Activated naive CD8-positive, alpha-beta T cell treated with anti-CD3 and anti-CD28 coated beads, Interleukin-2, amount 50 U/mL, for 24 hours (primary cell): ENCODE measurements around the gene CEP120.
A peak's percentile ranks its signal among the peaks of the same experiment; 100 is the strongest.
"Not testable (repeated sequence)": the region's sequence is repeated elsewhere in the genome, so short reads cannot be mapped to it uniquely, and the experiment has no call there.

ENCODE experiments used
- ATAC-seq: fragments of 150-1000 bp; cut with Tn5 transposase; one replicate; pipeline ENCODE4 v1.10.0; 2021
- DNase-seq: peaks from one replicate; pipeline ENCODE4 v3.0.0; 2021
- H3K27ac Mint-ChIP-seq: one replicate; pipeline ENCODE4 v1.8.0; 2021; ENCODE audit warnings: mild to moderate bottlenecking, mixed read lengths
- H3K27me3 Mint-ChIP-seq: one replicate; pipeline ENCODE4 v1.8.0; 2021; ENCODE audit warnings: mixed read lengths
- H3K36me3 Mint-ChIP-seq: one replicate; pipeline ENCODE4 v1.8.0; 2021; ENCODE audit warnings: low read depth, mixed read lengths
- H3K4me1 Mint-ChIP-seq: one replicate; pipeline ENCODE4 v1.8.0; 2021; ENCODE audit warnings: mixed read lengths
- H3K4me3 Mint-ChIP-seq: one replicate; pipeline ENCODE4 v1.8.0; 2021; ENCODE audit warnings: mild to moderate bottlenecking, moderate library complexity, mixed read lengths
- H3K9me3 Mint-ChIP-seq: one replicate; pipeline ENCODE4 v1.8.0; 2021; ENCODE audit warnings: mixed read lengths

Gene CEP120

DNA sequence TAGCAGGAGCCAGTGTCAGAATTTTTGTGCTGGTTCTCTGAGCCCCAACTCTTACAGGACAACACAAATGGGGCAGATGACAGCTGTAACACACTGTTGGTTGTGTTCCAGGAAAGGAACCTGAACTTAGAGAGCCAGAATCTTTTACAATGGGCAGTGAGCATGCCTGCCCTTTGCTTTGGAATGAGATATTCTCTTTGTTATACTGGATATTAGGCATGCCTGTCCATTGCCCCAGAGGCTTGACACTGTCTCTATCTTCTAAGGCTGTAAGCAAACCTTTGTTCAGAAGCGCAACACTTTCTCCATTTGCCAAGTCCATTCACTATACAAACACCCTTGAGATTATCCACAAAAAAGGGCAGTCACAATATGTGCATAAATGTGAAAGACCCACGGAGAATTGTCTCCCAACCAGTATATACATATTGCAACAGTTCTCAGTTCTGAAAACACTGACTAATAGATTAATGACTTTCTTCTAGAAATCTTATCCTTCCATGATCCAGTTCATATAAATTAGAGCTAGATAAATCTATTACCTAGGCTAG, 26.3 kb upstream of the CEP120 start:
- H3K4me3 Mint-ChIP-seq: no peak overlapping the region
- DNase-seq: no peak

DNA sequence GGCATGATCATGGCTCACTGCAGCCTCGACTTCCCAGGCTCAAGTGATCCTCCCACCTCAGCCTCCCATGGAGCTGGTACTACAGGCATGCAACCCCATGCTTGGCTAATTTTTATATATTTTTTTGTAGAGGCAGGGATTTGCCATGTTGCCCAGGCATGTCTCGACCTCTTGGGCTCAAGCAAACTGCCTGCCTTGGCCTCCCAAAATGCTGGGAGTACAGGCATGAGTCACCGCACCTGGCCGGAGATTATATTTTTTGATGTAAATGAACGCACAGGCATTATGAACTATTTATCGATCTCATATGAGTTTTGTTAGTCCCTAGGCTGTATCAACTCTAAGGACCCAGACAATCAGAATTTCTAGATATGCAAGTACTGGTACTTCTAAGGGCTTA, 25.5 kb upstream of the CEP120 start:
- Mint-ChIP-seq H3K9me3 (no peaks in the 10 kb centered on the region), H3K36me3 (no peaks in the 10 kb centered on the region), H3K27me3 (peaks cover 7% of the 10 kb centered on the region), H3K27ac (no peak overlapping the region), H3K4me3 (no peak overlapping the region), H3K4me1 (peaks cover 19% of the 10 kb centered on the region)
- ATAC-seq (no peak), DNase-seq (no peak)

More for the DNA sequence above, 26.3 kb upstream of the CEP120 start:
- no peak for ATAC-seq
- Mint-ChIP-seq H3K9me3 (no peaks in the 10 kb centered on the region), H3K4me1 (peaks cover 19% of the 10 kb centered on the region), H3K36me3 (no peaks in the 10 kb centered on the region), H3K27ac (no peak overlapping the region), H3K27me3 (peaks cover 6% of the 10 kb centered on the region)

GRCh38 chr5:123448017-123448617, 24.9 kb upstream of the CEP120 start:
- peak overlapping the region; percentile 15 for H3K4me3 Mint-ChIP-seq
- no peaks in the 10 kb centered on the region for H3K9me3 Mint-ChIP-seq
- peak; percentile 95 for ATAC-seq
- H3K27ac Mint-ChIP-seq: peak overlapping the region; percentile 71
- H3K27me3 Mint-ChIP-seq: peaks cover 7% of the 10 kb centered on the region
- no peaks in the 10 kb centered on the region for H3K36me3 Mint-ChIP-seq
- no peak for DNase-seq
- H3K4me1 Mint-ChIP-seq: peaks cover 19% of the 10 kb centered on the region

GRCh38 chr5:123444016-123444415, 20.8 kb upstream of the CEP120 start:
- Mint-ChIP-seq H3K4me1 (peaks cover 18% of the 10 kb centered on the region), H3K36me3 (no peaks in the 10 kb centered on the region), H3K9me3 (no peaks in the 10 kb centered on the region), H3K27ac (no peak overlapping the region), H3K27me3 (peaks cover 7% of the 10 kb centered on the region), H3K4me3 (no peak overlapping the region)
- DNase-seq: no peak
- no peak for ATAC-seq

GRCh38 chr5:123441408-123441807, 18.2 kb upstream of the CEP120 start:
- peak; percentile 75 for ATAC-seq
- no peaks in the 10 kb centered on the region for H3K9me3 Mint-ChIP-seq
- H3K4me3 Mint-ChIP-seq: no peak overlapping the region
- DNase-seq: no peak
- H3K4me1 Mint-ChIP-seq: peaks cover 12% of the 10 kb centered on the region
- H3K36me3 Mint-ChIP-seq: no peaks in the 10 kb centered on the region
- H3K27ac Mint-ChIP-seq: no peak overlapping the region
- peaks cover 10% of the 10 kb centered on the region for H3K27me3 Mint-ChIP-seq

GRCh38 chr5:123440456-123441181, 17.4 kb upstream of the CEP120 start:
- no peak overlapping the region for H3K27ac Mint-ChIP-seq
- no peak for ATAC-seq

GRCh38 chr5:123439709-123440108, 16.5 kb upstream of the CEP120 start:
- Mint-ChIP-seq H3K27me3 (peaks cover 7% of the 10 kb centered on the region), H3K4me1 (peaks cover 12% of the 10 kb centered on the region), H3K4me3 (no peak overlapping the region), H3K27ac (no peak overlapping the region), H3K36me3 (no peaks in the 10 kb centered on the region), H3K9me3 (no peaks in the 10 kb centered on the region)
- ATAC-seq (no peak), DNase-seq (no peak)

More at GRCh38 chr5:123440456-123441181, 17.4 kb upstream of the CEP120 start:
- H3K36me3 Mint-ChIP-seq: no peaks in the 10 kb centered on the region
- no peaks in the 10 kb centered on the region for H3K9me3 Mint-ChIP-seq
- peaks cover 12% of the 10 kb centered on the region for H3K4me1 Mint-ChIP-seq
- no peak overlapping the region for H3K4me3 Mint-ChIP-seq
- peaks cover 6% of the 10 kb centered on the region for H3K27me3 Mint-ChIP-seq
- DNase-seq: no peak

DNA sequence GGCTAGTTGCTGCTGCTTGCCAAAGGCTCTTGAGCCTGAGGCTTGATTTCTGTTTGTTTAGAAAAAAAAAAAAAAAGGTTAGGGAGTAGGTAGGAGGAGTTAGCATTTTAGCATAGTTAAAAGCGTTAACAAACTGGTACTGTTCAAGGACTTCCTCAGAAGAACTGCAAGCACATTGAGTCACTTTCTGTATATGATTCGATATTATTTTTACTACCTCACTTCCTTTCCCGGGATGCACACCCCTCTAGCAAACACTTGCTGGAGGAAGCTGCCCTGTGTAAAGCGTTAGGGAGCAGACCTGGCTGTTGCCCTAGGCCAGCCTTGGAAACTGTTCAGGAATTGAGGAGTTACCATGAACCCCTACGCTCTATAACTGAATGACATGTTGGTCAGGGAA, 15.7 kb upstream of the CEP120 start:
- no peak overlapping the region for H3K4me3 Mint-ChIP-seq
- ATAC-seq: peak; percentile 53
- peaks cover 12% of the 10 kb centered on the region for H3K4me1 Mint-ChIP-seq
- no peaks in the 10 kb centered on the region for H3K9me3 Mint-ChIP-seq
- H3K27ac Mint-ChIP-seq: no peak overlapping the region
- DNase-seq: no peak
- no peaks in the 10 kb centered on the region for H3K36me3 Mint-ChIP-seq
- peaks cover 5% of the 10 kb centered on the region for H3K27me3 Mint-ChIP-seq

GRCh38 chr5:123438244-123438643, 15.0 kb upstream of the CEP120 start:
- Mint-ChIP-seq H3K9me3 (no peaks in the 10 kb centered on the region), H3K36me3 (no peaks in the 10 kb centered on the region), H3K27ac (no peak overlapping the region), H3K4me3 (no peak overlapping the region), H3K4me1 (peaks cover 12% of the 10 kb centered on the region), H3K27me3 (peaks cover 5% of the 10 kb centered on the region)
- ATAC-seq (peak; percentile 60), DNase-seq (no peak)

- Mint-ChIP-seq H3K4me3 (no peak overlapping the region), H3K9me3 (no peaks in the 10 kb centered on the region), H3K27me3 (peaks cover 5% of the 10 kb centered on the region), H3K36me3 (no peaks in the 10 kb centered on the region), H3K27ac (no peak overlapping the region), H3K4me1 (peaks cover 12% of the 10 kb centered on the region)
- ATAC-seq (no peak), DNase-seq (no peak)
Observed at GRCh38 chr5:123436201-123436600, 13.0 kb upstream of the CEP120 start.

- no peak overlapping the region for H3K27ac Mint-ChIP-seq
- H3K4me1 Mint-ChIP-seq: peaks cover 16% of the 10 kb centered on the region
Observed at GRCh38 chr5:123434796-123435195, 11.6 kb upstream of the CEP120 start.

DNA sequence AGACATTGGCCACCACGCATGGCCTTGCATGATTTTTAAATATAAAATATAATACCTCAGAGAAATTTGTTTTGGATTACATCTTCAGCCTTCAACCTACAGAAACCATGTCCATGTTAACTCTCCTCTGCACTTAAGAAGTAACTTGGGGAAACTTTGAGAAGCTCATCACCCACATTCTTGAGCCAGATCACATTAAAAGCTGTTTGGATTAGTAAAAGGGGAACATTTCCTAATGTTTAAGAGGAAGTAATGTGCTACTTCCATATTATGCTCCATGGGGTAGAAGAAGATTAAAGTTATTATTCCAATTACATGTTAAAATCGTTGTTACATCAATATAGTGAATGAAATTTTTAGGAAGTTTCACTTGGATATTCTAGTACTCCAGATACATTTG, 10.4 kb upstream of the CEP120 start:
- Mint-ChIP-seq H3K27ac (no peak overlapping the region), H3K4me1 (peaks cover 13% of the 10 kb centered on the region), H3K36me3 (no peaks in the 10 kb centered on the region), H3K4me3 (no peak overlapping the region), H3K9me3 (no peaks in the 10 kb centered on the region), H3K27me3 (peaks cover 5% of the 10 kb centered on the region)
- ATAC-seq (no peak), DNase-seq (no peak)

More at GRCh38 chr5:123434796-123435195, 11.6 kb upstream of the CEP120 start:
- Mint-ChIP-seq H3K27me3 (peaks cover 5% of the 10 kb centered on the region), H3K36me3 (no peaks in the 10 kb centered on the region), H3K4me3 (no peak overlapping the region), H3K9me3 (no peaks in the 10 kb centered on the region)
- ATAC-seq (no peak), DNase-seq (no peak)

DNA sequence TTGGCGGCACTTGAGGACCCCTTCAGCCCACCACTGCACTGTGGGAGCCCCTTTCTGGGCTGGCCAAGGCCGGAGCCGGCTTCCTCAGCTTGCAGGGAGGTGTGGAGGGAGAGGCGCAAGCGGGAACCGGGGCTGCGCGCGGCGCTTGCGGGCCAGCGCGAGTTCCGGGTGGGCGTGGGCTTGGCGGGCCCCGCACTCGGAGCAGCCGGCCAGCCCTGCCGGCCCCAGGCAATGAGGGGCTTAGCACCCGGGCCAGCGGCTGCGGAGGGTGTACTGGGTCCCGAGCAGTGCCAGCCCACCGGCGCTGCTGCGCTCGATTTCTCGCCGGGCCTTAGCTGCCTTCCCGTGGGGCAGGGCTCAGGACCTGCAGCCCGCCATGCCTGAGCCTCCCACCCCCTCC, 7.2 kb upstream of the CEP120 start:
- H3K27ac Mint-ChIP-seq, H3K4me3 Mint-ChIP-seq, DNase-seq, H3K9me3 Mint-ChIP-seq, H3K27me3 Mint-ChIP-seq, ATAC-seq, H3K36me3 Mint-ChIP-seq: not testable (repeated sequence)
- peaks cover 11% of the 10 kb centered on the region for H3K4me1 Mint-ChIP-seq

GRCh38 chr5:123429993-123430392, 6.8 kb upstream of the CEP120 start:
- ATAC-seq (peak; percentile 79), DNase-seq (no peak)
- H3K4me1 Mint-ChIP-seq: peaks cover 15% of the 10 kb centered on the region
- H3K27ac Mint-ChIP-seq: peak overlapping the region; percentile 84
- no peaks in the 10 kb centered on the region for H3K36me3 Mint-ChIP-seq
- no peaks in the 10 kb centered on the region for H3K9me3 Mint-ChIP-seq
- H3K4me3 Mint-ChIP-seq: no peak overlapping the region
- H3K27me3 Mint-ChIP-seq: no peaks in the 10 kb centered on the region
